ENCODE measurements around the gene RNASE13.

RNASE13 gene

DNA sequence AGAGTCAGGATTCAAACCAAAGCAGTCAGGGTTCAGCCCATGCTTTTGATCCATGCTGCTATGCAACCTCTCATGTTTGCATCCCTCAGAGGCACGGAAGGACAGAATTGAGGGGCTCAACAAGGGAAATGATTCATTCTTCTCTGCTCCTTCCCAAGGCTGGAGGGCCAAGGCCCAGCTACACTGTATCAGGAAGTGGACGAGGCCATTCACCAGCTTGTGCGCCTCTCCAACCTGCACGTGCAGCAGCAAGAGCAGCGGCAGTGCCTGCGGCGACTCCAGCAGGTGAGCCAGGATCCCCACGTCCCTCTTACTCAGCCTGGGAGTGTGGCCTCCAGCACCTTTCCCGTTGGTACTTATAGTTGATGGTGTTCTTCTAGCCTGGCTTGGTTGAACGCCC, 44.1 kb upstream of the RNASE13 start:
- TF ChIP-seq TOX (CRISPR knock-in tag; IDR thresholded peaks at IDR 0.05; ENCODE audit: borderline replicate concordance) (no peak), ISL1 (CRISPR knock-in tag; IDR thresholded peaks at IDR 0.05) (no peak), RARB (CRISPR knock-in tag; IDR thresholded peaks at IDR 0.05) (no peak), PPARA (CRISPR knock-in tag; IDR thresholded peaks at IDR 0.05; ENCODE audit: borderline replicate concordance) (no peak), CSDC2 (CRISPR knock-in tag; IDR thresholded peaks at IDR 0.05) (no peak), ZNF70 (CRISPR knock-in tag; IDR thresholded peaks at IDR 0.05) (no peak), ARNTL (CRISPR knock-in tag; IDR thresholded peaks at IDR 0.05; ENCODE audit: borderline replicate concordance, low read depth) (no peak), TCF4 (CRISPR knock-in tag; IDR thresholded peaks at IDR 0.05; ENCODE audit: borderline replicate concordance) (no peak), SNAI2 (CRISPR knock-in tag; IDR thresholded peaks at IDR 0.05) (no peak), ZFP30 (CRISPR knock-in tag; IDR thresholded peaks at IDR 0.05) (no peak), ZNF565 (CRISPR knock-in tag; conservative IDR thresholded peaks at IDR 0.05; ENCODE audit: low read depth) (no peak)
- TF ChIP-seq, protein P1, sequence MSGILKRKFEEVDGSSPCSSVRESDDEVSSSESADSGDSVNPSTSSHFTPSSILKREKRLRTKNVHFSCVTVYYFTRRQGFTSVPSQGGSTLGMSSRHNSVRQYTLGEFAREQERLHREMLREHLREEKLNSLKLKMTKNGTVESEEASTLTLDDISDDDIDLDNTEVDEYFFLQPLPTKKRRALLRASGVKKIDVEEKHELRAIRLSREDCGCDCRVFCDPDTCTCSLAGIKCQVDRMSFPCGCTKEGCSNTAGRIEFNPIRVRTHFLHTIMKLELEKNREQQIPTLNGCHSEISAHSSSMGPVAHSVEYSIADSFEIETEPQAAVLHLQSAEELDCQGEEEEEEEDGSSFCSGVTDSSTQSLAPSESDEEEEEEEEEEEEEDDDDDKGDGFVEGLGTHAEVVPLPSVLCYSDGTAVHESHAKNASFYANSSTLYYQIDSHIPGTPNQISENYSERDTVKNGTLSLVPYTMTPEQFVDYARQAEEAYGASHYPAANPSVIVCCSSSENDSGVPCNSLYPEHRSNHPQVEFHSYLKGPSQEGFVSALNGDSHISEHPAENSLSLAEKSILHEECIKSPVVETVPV (CRISPR knock-in tag; IDR thresholded peaks at IDR 0.05) = no peak
- TF ChIP-seq, protein P2, sequence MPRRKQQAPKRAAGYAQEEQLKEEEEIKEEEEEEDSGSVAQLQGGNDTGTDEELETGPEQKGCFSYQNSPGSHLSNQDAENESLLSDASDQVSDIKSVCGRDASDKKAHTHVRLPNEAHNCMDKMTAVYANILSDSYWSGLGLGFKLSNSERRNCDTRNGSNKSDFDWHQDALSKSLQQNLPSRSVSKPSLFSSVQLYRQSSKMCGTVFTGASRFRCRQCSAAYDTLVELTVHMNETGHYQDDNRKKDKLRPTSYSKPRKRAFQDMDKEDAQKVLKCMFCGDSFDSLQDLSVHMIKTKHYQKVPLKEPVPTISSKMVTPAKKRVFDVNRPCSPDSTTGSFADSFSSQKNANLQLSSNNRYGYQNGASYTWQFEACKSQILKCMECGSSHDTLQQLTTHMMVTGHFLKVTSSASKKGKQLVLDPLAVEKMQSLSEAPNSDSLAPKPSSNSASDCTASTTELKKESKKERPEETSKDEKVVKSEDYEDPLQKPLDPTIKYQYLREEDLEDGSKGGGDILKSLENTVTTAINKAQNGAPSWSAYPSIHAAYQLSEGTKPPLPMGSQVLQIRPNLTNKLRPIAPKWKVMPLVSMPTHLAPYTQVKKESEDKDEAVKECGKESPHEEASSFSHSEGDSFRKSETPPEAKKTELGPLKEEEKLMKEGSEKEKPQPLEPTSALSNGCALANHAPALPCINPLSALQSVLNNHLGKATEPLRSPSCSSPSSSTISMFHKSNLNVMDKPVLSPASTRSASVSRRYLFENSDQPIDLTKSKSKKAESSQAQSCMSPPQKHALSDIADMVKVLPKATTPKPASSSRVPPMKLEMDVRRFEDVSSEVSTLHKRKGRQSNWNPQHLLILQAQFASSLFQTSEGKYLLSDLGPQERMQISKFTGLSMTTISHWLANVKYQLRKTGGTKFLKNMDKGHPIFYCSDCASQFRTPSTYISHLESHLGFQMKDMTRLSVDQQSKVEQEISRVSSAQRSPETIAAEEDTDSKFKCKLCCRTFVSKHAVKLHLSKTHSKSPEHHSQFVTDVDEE (CRISPR knock-in tag; IDR thresholded peaks at IDR 0.05) = no peak
- TF ChIP-seq, protein P3, sequence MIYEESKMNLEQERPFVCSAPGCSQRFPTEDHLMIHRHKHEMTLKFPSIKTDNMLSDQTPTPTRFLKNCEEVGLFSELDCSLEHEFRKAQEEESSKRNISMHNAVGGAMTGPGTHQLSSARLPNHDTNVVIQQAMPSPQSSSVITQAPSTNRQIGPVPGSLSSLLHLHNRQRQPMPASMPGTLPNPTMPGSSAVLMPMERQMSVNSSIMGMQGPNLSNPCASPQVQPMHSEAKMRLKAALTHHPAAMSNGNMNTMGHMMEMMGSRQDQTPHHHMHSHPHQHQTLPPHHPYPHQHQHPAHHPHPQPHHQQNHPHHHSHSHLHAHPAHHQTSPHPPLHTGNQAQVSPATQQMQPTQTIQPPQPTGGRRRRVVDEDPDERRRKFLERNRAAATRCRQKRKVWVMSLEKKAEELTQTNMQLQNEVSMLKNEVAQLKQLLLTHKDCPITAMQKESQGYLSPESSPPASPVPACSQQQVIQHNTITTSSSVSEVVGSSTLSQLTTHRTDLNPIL (CRISPR knock-in tag; IDR thresholded peaks at IDR 0.05; ENCODE audit: low read depth) = no peak
- TF ChIP-seq, protein P4, sequence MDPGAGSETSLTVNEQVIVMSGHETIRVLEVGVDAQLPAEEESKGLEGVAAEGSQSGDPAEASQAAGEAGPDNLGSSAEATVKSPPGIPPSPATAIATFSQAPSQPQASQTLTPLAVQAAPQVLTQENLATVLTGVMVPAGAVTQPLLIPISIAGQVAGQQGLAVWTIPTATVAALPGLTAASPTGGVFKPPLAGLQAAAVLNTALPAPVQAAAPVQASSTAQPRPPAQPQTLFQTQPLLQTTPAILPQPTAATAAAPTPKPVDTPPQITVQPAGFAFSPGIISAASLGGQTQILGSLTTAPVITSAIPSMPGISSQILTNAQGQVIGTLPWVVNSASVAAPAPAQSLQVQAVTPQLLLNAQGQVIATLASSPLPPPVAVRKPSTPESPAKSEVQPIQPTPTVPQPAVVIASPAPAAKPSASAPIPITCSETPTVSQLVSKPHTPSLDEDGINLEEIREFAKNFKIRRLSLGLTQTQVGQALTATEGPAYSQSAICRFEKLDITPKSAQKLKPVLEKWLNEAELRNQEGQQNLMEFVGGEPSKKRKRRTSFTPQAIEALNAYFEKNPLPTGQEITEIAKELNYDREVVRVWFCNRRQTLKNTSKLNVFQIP (CRISPR knock-in tag; IDR thresholded peaks at IDR 0.05; ENCODE audit: borderline replicate concordance, low read depth) = no peak
- no peak for ATAC-seq

DNA sequence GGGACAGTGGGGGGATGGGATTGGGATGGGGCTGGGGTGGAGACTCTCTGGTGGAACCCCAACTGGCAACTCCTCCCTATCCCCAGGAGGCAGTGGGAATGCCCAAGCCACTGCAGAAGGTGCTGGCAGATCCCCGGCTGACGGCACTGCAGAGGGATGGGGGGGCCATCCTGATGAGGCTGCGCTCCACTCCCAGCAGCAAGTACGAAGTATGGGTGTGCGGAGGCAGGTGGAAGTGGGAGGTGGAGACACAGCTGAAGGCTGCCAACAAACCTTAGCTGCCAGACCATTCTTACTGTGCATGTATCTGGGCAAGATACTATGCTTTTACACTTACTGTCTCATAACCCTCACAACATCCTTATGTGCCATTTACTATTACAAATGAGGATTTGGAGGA, 43.7 kb upstream of the RNASE13 start:
- TF ChIP-seq CSDC2 (CRISPR knock-in tag; IDR thresholded peaks at IDR 0.05) (no peak), RARB (CRISPR knock-in tag; IDR thresholded peaks at IDR 0.05) (no peak), ARNTL (CRISPR knock-in tag; IDR thresholded peaks at IDR 0.05; ENCODE audit: borderline replicate concordance, low read depth) (no peak), TCF4 (CRISPR knock-in tag; IDR thresholded peaks at IDR 0.05; ENCODE audit: borderline replicate concordance) (no peak), ZFP3 (CRISPR knock-in tag; IDR thresholded peaks at IDR 0.05) (no peak), GLIS3 (CRISPR knock-in tag; IDR thresholded peaks at IDR 0.05) (no peak), ESRRG (CRISPR knock-in tag; IDR thresholded peaks at IDR 0.05) (no peak), ZC3H10 (CRISPR knock-in tag; IDR thresholded peaks at IDR 0.05) (no peak), ISL1 (CRISPR knock-in tag; IDR thresholded peaks at IDR 0.05) (no peak), ZNF8 (CRISPR knock-in tag; IDR thresholded peaks at IDR 0.05) (no peak), SNAI2 (CRISPR knock-in tag; IDR thresholded peaks at IDR 0.05) (no peak), BACH2 (CRISPR knock-in tag; IDR thresholded peaks at IDR 0.05; ENCODE audit: borderline replicate concordance) (no peak), PPARA (CRISPR knock-in tag; IDR thresholded peaks at IDR 0.05; ENCODE audit: borderline replicate concordance) (no peak), TOX (CRISPR knock-in tag; IDR thresholded peaks at IDR 0.05; ENCODE audit: borderline replicate concordance) (no peak), ZFP30 (CRISPR knock-in tag; IDR thresholded peaks at IDR 0.05) (no peak)
- TF ChIP-seq, protein P4 (CRISPR knock-in tag; IDR thresholded peaks at IDR 0.05; ENCODE audit: borderline replicate concordance, low read depth) = no peak
- TF ChIP-seq, protein P2 (CRISPR knock-in tag; IDR thresholded peaks at IDR 0.05) = no peak
- TF ChIP-seq, protein P5, sequence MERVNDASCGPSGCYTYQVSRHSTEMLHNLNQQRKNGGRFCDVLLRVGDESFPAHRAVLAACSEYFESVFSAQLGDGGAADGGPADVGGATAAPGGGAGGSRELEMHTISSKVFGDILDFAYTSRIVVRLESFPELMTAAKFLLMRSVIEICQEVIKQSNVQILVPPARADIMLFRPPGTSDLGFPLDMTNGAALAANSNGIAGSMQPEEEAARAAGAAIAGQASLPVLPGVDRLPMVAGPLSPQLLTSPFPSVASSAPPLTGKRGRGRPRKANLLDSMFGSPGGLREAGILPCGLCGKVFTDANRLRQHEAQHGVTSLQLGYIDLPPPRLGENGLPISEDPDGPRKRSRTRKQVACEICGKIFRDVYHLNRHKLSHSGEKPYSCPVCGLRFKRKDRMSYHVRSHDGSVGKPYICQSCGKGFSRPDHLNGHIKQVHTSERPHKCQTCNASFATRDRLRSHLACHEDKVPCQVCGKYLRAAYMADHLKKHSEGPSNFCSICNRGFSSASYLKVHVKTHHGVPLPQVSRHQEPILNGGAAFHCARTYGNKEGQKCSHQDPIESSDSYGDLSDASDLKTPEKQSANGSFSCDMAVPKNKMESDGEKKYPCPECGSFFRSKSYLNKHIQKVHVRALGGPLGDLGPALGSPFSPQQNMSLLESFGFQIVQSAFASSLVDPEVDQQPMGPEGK (CRISPR knock-in tag; IDR thresholded peaks at IDR 0.05; ENCODE audit: borderline replicate concordance) = no peak
- TF ChIP-seq, protein P1 (CRISPR knock-in tag; IDR thresholded peaks at IDR 0.05) = no peak
- no peak for ATAC-seq

Measured in SK-N-SH treated with all-trans-retinoic acid at 6 μM for 48 hours (cell line).